ENCODE measurements around the gene OR13A1.

- TF ChIP-seq, protein P1, sequence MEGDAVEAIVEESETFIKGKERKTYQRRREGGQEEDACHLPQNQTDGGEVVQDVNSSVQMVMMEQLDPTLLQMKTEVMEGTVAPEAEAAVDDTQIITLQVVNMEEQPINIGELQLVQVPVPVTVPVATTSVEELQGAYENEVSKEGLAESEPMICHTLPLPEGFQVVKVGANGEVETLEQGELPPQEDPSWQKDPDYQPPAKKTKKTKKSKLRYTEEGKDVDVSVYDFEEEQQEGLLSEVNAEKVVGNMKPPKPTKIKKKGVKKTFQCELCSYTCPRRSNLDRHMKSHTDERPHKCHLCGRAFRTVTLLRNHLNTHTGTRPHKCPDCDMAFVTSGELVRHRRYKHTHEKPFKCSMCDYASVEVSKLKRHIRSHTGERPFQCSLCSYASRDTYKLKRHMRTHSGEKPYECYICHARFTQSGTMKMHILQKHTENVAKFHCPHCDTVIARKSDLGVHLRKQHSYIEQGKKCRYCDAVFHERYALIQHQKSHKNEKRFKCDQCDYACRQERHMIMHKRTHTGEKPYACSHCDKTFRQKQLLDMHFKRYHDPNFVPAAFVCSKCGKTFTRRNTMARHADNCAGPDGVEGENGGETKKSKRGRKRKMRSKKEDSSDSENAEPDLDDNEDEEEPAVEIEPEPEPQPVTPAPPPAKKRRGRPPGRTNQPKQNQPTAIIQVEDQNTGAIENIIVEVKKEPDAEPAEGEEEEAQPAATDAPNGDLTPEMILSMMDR (IDR thresholded peaks at IDR 0.05) = no peak
- no peak for TF ChIP-seq POLR2A (IDR thresholded peaks at IDR 0.05)
These were observed 49.4 kb downstream of the OR13A1 start for GRCh38 chr10:45265996-45266395.
